HG03196 (cell line): Measurements from ENCODE around the gene CHST6.
"Not testable (repeated sequence)": the region's sequence is repeated elsewhere in the genome, so short reads cannot be mapped to it uniquely, and the experiment has no call there.

Source experiments
- ATAC-seq: cut with Tn5 transposase; IDR thresholded peaks from one replicate; pipeline ENCODE4 v1.9.1; 2021; ENCODE audit not compliant: unreplicated experiment

Gene CHST6

GRCh38 chr16:75495076-75495674, at the start of gene CHST6:
TSS of gene CHST6 (minus strand) at chr16:75495441. CDS start at chr16:75479828, 15,613 bp downstream.
- ATAC-seq: peak; percentile 59

DNA sequence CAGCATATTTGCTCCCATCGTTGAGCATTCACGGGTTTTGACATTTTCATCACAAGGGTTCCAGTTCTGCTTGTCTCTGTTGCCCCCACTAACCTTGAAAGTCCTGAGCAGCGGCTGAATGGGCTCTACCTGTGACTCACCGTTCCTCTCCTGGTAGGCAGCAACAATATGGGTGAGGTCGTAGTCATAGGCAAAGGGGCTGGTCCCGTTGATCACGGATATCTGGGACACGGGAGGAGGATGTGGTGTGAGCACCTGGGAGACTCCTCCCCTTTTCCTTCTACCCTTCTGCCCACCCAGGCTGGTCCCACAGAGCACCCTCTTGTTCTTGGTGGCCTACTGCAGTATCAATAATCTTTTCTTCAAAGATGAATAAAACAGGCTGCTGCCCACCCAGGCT, 47.2 kb upstream of the CHST6 start:
- not testable (repeated sequence) for ATAC-seq

DNA sequence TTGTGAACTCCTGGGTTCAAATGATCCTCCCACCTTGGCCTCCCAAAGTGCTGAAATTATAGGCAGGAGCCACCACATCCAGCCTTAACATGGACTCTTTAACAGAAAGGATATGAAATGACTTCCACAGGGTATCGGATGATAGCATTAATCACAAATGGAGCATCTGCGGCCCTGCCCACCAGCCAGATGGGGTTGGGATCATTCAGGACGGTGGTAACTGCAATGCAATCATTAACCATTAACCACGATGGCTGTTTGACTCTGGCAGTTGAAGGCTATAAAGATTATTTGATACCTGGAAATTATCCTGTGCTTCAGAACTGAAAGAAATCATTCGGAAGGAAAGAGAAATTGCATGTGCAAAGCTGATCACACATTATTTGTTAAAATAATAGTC, 46.0 kb upstream of the CHST6 start:
- no peak for ATAC-seq

DNA sequence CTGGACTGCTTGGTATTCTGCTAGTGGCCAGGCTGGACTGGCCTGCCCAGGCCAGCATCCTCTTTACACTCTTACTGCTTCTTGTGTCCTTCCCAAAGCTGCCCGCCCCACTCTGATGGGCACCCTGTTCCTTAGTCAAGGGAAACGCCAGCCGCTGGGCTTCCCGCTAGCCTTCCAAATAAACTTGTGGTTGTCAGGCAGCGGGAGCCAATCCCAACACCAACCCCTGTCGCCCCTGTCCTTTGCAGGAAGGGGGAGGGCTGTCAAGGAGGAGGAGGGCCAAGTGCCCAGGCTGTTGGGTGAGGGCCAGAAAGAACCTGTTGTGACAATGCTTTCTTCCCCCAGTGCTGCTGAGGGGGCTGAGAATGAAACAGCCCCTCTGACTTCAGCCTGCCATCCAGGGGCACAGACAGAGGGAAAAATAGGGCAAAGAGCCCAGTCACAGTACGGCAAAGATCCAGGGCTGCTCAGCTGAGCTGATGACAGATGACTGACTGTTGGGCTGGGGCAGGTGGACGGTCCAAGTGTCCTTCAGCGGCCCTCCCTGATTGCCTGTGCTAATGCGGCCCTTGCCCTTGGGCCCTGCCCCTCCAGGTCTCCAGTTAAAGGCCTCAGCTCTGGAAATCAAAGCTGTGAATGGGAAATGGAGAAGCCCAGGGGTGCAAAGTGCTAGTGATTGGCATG, 43.8 kb upstream of the CHST6 start:
- not testable (repeated sequence) for ATAC-seq

GRCh38 chr16:75537776-75538175, 42.5 kb upstream of the CHST6 start:
- no peak for ATAC-seq

GRCh38 chr16:75535901-75536300, 40.7 kb upstream of the CHST6 start, which contains the start of gene CHST5:
TSS of gene CHST5 (minus strand) at chr16:75536108. CDS start at chr16:75530384, 5,724 bp downstream.
- no peak for ATAC-seq

DNA sequence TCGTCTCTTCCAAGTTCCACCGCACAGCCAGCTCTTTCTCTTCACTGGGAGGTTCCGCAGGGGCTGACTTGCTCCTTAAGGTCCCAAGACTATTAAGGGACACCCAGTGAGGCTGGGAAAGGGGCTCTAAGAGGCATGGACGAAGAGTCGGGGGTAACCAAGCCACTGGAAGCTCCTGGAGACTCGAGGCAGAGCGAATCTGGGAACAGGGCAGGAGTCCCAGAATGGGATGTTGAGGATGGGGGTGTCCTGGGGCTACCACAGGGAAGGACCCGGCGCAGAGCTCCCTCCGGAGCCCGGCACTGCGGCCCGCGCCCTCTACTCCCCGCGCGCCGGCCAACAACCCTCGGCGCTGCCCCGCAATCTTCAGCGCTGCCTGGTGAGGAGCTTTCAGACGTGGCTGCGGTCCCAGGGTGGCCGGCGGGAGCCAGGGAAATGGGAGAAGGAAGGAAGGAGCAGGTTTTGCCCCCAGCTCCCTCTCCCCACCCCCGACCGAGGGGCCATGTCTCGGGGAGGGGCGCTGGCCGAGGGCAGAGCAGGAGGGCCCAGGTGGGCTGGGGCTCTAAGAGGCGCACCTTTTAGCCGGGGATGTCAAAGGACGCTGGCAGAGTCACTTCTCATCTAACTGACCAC, 40.1 kb upstream of the CHST6 start:
- no peak for ATAC-seq

GRCh38 chr16:75534560-75535205, 39.4 kb upstream of the CHST6 start:
- ATAC-seq: no peak

DNA sequence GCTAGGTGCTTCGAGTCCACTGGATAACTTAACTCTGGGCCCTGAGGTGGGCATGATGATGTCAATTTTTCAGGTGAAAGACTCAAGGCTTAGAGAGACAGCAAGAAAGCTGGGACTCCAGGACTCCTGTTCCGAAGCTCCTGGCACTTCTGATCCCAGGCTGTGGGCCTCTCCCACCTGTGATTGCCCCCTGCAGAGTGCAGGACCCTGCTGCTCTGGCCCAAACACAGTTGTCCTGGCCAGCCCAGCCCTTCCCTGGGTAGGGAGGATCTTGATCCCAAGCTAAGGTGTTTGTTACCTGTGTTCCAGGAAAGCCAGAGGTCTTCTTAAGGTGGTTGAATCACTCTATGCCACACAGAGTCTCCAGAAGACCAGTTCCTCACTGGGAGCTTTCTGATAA, 37.5 kb upstream of the CHST6 start:
- ATAC-seq: no peak

DNA sequence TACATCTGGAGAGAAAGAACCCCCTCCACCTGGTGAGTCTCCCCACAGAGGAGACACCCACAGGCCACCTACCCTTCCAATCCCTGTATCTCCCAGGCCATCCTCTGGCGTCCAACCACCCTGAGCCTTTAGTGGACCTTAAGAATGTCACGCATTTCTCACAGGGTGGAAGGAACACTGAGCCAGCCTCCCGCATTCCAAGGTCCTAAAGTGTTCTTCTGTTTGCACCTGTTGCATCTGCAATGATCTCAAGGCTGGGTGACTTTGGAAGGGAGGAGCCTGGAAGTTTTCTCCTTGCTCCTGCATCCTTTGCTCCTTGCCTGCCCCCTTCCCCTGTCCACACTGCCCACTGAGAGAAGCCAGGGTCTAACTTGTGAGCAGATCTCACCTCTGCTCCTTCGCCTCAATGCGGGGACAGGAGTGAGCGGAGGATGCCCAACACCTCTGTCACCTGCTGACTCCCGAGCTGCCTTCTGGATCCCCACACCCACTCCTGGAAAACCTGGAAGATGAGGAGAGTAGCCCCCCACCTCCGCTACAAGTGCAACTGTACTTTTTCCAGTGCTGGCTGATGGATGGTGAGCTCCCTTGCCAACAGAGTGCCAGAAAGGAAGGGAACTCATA, 37.0 kb upstream of the CHST6 start:
- ATAC-seq: no peak

- no peak for ATAC-seq
Measured at GRCh38 chr16:75529959-75530358, 34.7 kb upstream of the CHST6 start.

GRCh38 chr16:75529056-75529905, 34.0 kb upstream of the CHST6 start:
- no peak for ATAC-seq

DNA sequence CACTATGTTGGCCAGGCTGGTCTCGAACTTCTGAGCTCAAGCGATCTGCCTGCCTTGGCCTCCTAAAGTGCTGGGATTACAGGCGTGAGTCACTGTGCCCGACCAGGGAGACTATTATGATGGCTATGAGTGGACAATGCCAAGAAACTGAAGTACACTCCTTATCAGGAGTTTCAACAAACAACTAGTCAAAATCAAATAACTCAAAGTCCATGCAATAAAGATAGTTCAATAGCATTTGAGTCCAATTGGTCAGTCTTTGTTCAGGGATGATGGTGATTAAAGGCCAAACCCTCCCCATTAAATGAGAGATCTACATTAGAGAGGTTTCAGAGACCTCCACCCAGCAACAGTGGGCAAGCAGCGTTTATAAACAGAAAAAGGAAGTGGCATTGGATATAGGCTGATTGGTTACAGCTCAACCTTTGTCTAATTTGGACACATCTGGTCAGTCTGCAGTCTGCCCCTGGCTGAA, 32.6 kb upstream of the CHST6 start:
- ATAC-seq: no peak

DNA sequence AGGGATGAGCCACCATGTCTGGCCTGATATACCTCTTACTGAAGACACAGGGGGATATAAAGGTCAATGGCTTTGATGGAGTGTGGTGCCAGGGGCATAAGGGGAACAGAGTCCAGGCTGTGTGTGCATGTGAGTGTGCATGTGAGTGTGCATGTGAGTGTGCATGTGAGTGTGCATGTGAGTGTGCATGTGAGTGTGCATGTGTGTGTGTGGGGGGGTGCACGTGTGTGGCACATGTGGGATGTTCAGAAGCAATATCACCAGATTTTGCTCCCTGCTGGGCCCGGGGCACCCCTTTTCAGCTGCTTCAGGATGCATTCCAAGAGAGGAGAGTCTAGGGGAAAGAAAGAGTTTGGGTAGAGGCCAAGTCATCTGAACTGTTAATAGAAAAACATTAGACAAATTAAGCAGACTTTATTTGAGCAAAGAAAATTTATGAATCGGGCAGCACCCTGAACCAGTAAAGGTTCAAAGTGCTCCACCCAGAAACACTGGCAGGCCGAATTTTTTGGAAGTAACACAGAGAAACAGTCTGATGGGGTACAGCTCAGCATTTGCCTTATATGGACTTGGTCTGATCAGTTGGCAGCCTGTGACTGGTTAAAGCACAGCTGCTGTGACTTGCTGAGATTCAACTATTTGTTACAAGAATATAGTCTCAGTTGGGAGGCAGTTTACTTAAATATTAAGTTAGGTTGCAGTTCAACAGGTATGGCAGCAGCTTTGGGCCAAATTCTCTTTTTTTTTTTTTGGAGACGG, 31.0 kb upstream of the CHST6 start:
- no peak for ATAC-seq

GRCh38 chr16:75519175-75519574, 23.9 kb upstream of the CHST6 start:
- ATAC-seq: no peak

DNA sequence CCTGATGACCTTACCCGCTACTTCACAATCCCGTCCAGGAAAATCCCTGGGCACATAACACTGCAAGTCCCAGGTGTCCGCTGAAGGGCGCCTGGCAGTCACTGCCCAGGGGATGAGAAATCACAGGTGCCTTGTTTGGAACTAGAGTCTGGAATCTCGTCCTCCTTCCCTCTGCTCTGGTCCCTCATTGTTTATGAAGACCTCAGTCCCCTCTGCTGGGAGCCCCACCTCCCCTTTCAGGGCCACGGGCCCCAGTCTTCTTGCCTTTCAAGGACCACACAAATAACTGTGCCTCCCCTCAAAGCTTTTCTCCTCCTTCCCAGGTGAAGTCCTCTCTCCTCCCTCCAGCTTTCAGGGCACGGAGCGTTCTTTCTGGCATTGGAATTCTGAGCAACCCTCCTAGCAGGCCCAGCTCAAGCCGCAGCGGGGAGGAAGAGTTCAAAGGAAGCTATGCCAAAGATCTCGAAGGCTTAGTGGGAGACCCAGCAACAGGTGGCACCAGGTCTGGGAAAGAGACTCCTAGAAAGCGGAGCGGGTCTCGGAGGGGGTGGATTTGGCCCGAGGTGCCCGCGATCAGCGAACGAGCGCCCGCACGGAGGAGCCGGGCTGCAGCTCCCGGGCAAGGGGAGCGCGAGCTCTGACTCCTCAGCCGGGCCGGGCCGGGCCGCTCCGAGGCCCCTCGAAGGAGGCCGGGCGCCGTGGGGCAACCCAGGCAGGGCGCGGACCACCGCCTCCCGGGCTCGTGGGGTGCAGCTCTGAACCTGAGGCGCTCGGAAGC, 21.1 kb upstream of the CHST6 start:
- not testable (repeated sequence) for ATAC-seq

DNA sequence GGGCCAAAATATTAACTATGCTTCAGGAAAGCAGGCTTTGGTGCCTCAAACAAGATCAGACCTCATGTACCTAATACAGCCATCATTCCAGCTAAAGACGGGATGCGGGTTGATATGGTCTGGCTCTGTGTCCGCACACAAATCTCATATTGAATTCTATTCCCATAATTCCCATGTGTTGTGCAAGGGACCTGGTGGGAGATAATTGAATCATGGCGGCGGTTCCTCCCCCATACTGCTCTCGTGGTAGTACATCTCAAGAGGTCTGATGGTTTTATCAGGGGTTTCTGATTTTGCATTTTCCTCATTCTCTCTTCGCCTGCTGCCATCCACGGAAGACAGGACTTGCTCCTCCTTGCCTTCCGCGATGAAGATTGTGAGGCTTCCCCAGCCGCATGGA, 19.1 kb upstream of the CHST6 start:
- ATAC-seq: no peak

DNA sequence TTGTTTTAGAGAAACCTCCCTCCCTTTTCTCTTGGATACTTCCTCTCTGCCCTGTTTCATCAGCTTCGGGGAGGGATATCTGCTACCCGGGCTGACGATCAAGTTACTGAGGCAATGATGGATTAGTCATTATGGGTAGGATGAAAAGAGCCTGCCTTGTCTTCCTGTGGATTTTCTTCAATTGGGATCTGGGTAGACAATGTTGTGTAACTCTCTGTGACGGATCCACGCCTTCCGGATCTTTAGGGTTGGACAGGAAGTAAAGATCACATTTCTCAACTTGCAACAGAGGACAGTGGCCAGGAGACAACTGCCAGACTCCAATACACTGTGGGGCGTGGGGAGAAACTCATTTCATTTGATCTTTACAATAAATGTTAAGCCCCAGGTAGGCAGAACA, 11.3 kb upstream of the CHST6 start:
- ATAC-seq: no peak

DNA sequence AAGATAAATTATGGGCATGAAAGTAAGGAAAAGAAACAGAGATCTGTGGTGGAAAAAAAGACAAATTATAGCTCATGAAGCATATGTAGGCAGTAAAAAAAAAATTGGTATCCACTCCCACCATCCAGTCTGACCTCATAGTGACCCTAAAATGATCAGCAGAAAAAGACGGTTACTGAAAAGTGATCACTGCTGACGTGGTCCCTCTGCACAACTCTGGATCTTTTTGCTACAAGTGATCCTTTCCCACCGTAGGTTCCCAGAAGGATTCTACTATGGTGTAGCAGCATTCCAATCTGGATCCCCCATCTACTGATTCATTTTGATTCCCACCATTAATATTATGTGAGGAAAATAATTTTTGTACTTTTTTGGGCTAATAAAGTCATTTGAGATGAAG, 10.9 kb upstream of the CHST6 start:
- no peak for ATAC-seq
